Ureter (tissue), 1 donor: ENCODE measurements around the gene BATF. TPM values are rescaled to one million over a fixed set of nuclear protein-coding genes. Genes with fewer than 3 reads are reported as not detected.
A peak's percentile ranks its signal among the peaks of the same experiment; 100 is the strongest.
"Not testable (repeated sequence)": the region's sequence is repeated elsewhere in the genome, so short reads cannot be mapped to it uniquely, and the experiment has no call there.

Experiments
- DNase-seq: peaks from one replicate; pipeline ENCODE4 v3.0.0-alpha.2; 2020; ENCODE audit warnings: low spot score
- total RNA-seq: library from RNA; stranded (reverse); gene quantifications from one replicate; pipeline ENCODE4 v1.2.4, GENCODE V29; 2023
- donor health status: DM: yes; HTN: yes; CAD: no.

The BATF gene
- total RNA-seq: 19.4 TPM

DNA sequence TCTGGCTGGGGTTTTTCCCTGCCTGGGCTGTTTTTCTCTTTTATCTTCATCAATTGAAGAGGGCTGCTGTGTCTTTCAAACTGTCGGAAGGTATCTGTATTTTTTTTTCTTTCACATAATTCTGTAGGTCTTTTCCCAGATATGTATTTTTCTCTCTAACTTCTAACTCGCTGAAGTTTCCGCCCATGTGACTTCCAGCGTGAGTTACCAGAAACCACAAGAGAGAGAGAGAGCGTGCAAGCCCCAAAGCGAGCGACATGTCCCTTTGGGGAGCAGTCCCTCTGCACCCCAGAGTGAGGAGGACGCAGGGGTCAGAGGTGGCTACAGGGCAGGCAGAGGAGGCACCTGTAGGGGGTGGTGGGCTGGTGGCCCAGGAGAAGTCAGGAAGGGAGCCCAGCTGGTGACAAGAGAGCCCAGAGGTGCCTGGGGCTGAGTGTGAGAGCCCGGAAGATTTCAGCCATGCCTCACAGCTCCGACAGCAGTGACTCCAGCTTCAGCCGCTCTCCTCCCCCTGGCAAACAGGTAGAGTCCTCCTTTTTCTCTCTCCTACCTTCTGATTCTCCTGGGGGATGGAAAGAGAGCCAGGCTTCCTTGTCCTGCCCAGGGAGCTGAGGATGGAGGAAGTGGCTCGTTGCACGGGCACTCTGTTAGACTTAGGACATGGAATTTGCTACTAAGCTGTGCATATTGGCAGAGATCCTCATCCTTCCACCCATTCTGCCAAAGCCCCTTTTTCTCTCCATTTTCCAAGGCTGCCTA is at the start of gene BATF:
Gene BATF, plus strand, starts transcription at position 246 of the 759 bp plus-strand sequence. Its CDS starts 214 bp downstream, at position 460.
- DNase-seq: peak; percentile 70

GRCh38 chr14:75474127-75474526 is 48.1 kb upstream of the BATF start:
- not testable (repeated sequence) for DNase-seq

- DNase-seq: no peak
Measured at GRCh38 chr14:75476274-75476995, 45.8 kb upstream of the BATF start.

DNA sequence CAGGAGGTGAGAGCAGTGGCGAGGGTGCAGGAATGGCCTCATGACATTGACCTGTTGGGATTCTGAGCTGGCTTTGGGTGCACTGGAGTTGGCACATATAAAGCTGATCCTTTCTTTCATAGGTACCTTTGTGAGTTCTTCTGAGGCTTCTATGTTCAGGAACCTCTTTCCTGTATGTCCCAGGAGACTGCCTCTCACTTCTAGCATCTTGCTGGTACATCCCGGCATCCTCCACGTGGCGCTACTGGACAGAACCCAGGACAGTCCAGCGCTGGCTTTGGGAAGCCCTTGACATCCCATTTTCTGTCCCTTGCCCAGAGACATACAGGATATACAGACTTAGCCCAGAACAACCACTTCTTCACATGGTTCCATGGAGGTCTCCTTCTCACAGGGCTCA is 44.4 kb upstream of the BATF start:
- DNase-seq: no peak

DNA sequence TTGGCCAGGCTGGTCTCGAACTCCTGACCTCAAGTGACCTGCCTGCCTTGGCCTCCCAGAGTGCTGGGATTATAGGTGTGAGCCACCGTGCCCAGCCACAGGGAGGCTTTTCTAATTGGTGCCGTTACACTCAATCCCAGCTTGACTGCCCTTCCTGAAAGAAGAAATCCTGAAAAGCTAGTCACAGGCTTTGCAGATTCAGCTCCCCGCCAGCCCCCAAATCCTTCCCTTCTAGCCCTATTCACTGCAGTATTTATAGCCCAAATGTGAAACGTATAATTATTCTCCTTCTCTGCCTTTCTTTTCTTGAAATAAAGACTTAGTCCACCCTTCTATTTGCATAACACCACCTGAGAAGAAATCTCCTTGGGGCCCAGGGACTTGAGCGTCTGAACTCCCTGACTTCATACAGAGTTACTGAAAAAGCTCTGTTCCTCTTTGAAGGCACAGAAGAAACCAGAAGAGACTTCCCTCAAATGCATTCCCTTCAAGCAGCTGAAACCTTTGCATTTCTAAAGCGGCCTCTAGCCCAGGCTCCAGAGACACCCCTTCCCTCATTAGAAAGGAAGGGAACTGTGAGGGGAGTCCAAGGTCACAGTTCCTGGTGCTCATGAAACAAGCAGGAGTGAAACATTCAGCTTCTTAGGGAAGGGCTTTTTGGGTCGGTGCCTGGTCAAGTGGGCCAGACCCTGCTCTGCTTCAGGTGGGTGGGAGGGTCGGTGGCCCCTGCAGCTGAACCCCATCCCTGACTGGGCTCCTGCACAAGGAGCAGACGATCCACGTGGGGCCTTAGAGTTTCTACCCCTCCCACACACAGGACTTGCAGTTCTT is 42.3 kb upstream of the BATF start:
- DNase-seq: no peak

DNA sequence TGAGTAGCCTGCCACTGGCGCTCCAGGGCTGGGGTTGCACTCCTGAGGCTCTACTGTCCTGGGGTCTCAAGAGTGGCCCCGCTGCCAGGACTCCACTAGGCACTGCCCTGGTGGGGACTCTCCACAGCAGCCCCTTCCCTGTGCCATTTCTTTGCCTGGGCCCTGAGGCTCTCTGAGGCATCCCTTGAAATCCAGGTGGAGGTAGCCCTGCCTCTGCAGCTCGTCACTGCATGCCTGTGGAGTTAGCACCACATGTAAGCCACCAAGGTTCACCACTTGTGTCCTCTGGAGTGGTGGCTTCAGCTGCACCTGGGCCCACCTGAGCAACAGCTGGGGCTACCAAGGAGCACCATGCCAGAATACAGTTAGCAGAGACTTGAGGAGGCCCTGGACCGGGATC is 39.9 kb upstream of the BATF start:
- peak; percentile 17 for DNase-seq

DNA sequence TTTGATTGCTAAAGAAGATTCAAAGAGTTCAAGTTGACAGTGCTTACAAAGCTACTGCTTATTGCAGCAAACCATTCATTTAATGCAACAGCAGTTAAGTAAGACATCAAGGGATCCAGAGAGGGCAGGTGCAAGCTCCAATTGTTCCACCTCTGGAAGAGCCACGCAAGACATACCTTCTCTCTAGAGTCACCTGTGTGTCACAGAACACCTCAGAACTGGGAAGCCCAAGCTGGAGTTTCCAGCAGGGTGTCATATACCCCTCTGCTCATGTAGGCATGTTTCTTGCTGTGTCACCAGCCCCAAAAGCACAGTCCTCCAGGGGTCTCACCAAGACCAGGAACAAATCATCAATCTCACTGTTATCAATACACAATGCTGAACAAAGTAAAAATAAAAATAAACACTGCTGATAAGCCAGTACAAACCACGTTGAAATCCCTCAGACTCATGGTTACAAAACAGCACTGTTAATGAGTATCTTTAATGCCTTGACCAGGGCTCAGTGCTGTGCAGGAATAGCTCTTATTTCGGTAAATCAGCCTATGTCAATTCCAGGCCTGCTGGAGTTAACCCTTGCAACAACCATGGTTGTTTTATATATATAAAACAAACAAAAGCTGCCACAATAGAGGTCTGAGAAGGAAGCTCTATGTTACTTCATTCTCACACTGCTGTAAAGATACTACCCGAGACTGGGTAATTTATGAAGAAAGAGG is 37.4 kb upstream of the BATF start:
- no peak for DNase-seq

GRCh38 chr14:75486318-75486717 is 36.0 kb upstream of the BATF start:
- DNase-seq: no peak

GRCh38 chr14:75487155-75487671 is 35.1 kb upstream of the BATF start:
- peak; percentile 26 for DNase-seq

- DNase-seq: no peak
Measured at GRCh38 chr14:75489480-75489837, 32.8 kb upstream of the BATF start.

- DNase-seq: no peak
Measured at GRCh38 chr14:75491376-75491978, 30.8 kb upstream of the BATF start.

DNA sequence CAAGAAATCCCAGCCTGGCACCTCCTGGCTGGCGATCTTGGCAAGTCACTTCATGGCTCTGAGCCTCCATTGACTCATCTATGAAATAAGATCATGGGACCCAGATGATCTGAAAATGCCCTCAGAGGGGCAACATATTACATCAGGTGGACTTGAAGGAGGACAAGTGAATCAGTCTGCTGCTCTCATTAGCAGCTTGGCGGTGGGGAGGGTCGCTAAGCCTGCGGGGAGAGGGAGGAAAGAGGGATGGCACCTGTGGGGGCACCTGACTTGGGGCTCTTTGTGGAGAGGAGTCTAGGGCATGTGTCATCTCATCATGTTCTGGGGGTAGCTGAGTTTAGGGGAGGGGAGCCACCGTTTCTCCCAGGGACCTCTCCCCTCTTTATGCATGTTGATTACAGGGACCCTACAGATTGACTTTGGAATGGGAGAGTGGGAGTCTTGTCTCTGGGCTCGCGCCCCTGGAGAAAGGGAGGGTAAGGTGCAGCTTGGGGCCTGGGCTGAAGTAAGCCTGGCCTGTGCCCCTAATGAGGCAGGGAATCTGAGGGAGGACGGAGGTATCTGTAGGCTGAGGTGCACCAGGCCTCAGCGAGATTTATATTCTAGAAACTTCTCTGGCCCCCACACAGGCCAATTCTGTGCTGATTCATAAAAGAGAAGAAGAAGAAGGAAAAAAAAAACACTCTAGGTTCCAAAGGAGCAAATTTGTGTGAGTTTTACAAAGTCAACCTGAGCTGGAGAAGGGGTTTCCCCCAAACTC is 29.3 kb upstream of the BATF start:
- no peak for DNase-seq

DNA sequence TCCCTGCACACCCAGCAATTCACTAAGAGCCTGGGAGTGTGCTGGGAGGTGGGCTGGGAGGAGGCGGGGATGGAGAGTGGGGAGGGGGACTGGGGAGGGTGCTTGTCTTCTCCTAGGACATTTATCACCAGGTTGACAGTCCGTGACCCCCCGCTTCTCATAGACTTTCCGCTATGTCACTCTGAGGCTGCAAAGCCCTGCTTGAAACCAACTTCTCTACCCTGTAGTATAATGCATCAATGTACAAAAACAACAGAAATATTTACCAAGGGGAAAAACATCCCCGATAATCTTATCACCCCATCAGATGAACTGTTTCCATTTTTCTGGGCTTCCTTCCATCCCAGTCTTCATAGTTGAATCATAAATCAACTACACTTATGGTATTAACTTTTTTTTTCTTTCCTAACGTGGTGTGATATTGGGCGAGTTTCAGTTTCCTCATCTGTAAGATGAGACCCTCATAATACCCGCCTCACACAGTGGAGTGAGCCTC is 28.6 kb upstream of the BATF start:
- DNase-seq: peak; percentile 28

DNA sequence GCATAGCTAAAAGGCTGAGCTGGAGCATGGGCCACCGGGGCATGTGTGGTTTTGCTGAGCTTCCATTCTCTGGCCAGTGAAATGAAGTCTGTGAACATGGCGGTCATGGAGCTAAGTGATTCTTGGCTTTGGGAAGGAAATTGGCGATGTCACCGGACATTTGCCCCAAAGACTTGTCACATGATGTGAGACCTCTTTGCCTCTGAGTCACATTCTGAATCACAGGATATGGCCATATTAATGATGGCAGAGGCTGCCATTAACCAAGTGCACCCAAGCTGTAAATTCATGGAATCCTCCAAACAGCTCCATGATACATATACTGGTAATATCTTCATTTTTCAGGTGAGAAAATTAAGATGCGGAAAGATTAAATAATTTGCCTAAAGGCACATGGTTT is 27.4 kb upstream of the BATF start:
- no peak for DNase-seq

DNA sequence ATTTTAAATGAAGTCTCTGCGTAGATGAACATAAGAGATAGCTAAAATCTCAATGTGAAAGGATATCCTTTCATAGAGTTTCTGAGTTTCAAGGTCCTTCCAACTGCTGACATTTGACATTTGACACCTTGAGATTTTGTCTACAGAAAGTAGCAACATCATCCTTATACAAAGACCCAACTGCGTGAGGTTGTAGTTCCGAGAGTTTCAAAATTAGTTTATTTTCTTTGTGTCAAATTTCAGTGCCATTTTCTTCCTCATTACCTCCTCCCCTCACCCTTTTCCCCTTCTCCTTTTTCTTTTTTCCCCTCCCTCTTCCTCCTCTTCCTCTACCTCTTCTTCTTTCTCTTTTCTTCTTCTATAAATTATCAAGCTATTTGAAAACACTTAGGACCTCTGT is 26.9 kb upstream of the BATF start:
- DNase-seq: no peak

GRCh38 chr14:75495882-75496281 is 26.4 kb upstream of the BATF start:
- no peak for DNase-seq

DNA sequence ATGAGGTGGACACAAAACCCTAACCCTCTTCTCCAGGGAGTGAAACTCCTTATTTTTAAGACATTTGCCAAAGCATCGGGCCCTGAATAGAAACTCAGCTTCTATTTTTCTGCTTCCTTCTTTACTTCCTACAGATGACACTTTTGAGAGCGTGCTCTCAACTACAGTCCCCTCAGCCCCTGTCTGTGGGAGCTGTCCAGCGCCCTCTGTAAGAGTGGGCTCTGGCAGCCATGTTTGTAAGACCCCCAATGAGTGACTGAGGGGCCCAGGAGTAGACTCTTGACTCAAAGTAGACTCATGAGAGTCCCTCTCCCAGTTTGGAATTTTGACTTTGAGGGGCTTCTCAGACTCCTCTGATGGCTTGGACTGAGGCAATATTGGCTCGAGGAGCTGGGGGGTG is 25.5 kb upstream of the BATF start:
- DNase-seq: no peak

- DNase-seq: no peak
Measured at GRCh38 chr14:75497191-75497590, 25.1 kb upstream of the BATF start.

DNA sequence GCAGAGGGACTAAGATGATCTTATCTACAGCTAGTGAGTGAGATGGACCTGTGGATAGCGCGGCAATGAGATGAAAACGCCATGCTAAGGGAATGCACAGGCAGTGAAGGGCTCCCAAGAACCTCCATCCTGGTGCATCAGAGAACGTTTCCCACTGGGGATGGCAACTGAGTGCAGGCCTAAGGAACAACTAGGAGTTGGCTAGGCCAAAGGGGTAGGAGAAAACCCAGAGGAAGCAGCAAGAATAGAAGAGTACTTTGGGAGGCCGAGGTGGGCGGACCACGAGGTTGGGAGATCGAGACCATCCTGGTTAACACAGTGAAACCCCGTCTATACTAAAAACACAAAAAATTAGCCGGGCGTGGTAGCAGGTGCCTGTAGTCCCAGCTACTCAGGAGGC is 24.6 kb upstream of the BATF start:
- DNase-seq: no peak
